Right lobe of liver (tissue), 6 donors: ENCODE data around the gene CCDC150. TPM values are rescaled to one million over a fixed set of nuclear protein-coding genes. Genes with fewer than 3 reads are reported as not detected.

ENCODE experiments used
- ATAC-seq, 4 donors: fragments of 200-7000 bp; cut with Tn5 transposase; one replicate each; pipeline ENCODE4 v1.9.1; 2020; ENCODE audit warnings: mild to moderate bottlenecking in 4 of 4, moderate library complexity in 4 of 4
- DNase-seq, 3 donors: peaks; one replicate each; pipeline ENCODE4 v3.0.0-alpha.2; 2020
- H3K27ac ChIP-seq, 3 donors: fragments of 200-600 bp; one replicate each; pipeline ENCODE4 v1.8.0; 2022
- H3K27me3 ChIP-seq, 2 donors: fragments of 200-600 bp; one replicate each; pipeline ENCODE4 v1.8.0; 2022
- H3K36me3 ChIP-seq, 4 donors: fragments of 200-600 bp; sonication (generic) in 1 of 4; one replicate each; pipeline versions ENCODE4 v1.5.1 to v1.8.0; 2017 to 2022; ENCODE audit warnings: control low read depth in 1 of 4
- H3K4me1 ChIP-seq, 4 donors: fragments of 200-600 bp; sonication (generic) in 1 of 4; one replicate each; pipeline versions ENCODE4 v1.5.1 to v1.8.0; 2017 to 2022; ENCODE audit warnings: control low read depth in 1 of 4
- H3K4me3 ChIP-seq, 3 donors: fragments of 200-600 bp; one replicate each; pipeline ENCODE4 v1.8.0; 2022
- H3K9me3 ChIP-seq, 4 donors: fragments of 200-600 bp; sonication (generic) in 1 of 4; one replicate each; pipeline versions ENCODE4 v1.5.1 to v1.8.0; 2017 to 2022; ENCODE audit warnings: control low read depth in 1 of 4
- POLR2A ChIP-seq: fragments of 450-650 bp; IDR thresholded peaks from one replicate; pipeline ENCODE4 v1.6.1; 2017; ENCODE audit warnings: antibody characterized with exemption, mild to moderate bottlenecking
- WGBS: methylation state at CpG from one replicate; pipeline ENCODE4 v1.1.6; 2018; ENCODE audit warnings: low coverage, low lambda C conversion rate; ENCODE audit not compliant: insufficient coverage; ENCODE audit errors: missing lambda C conversion rate; 5-methylcytosine and 5-hydroxymethylcytosine counted together
- intact Hi-C, 2 donors: fragments of 100-400 bp; cut with DNase I; formaldehyde crosslinking; loops; one replicate each; pipeline versions ENCODE4 v1.11.2 to v1.14.1; 2022
- total RNA-seq, 6 experiments: library from RNA; depleted of rRNA in 2 of 6; stranded (reverse); fragments of >200 nt in 2 of 6; fragmentation: NEBNext Ultra II Directional in 3 of 6; extraction: Animal tissue kit (Norgen Biotek cat#: 25700) in 3 of 6; gene quantifications; one replicate each; pipeline versions ENCODE4 v1.1.0 to v1.2.4, GENCODE V29; 2016 to 2023
- TF ChIP-seq, protein P1 (sequence below), 4 donors: fragments of 200-600 bp in 3 of 4; fragments of 450-650 bp in 1 of 4; IDR thresholded peaks; one replicate each; pipeline versions ENCODE4 v1.5.1 to v1.8.0; 2016 to 2022; ENCODE audit warnings: antibody characterized with exemption in 4 of 4, mild to moderate bottlenecking in 2 of 4
- donor health status: DM: no; HTN: yes; CAD: no.
- donor health status: DM: no; HTN: no; CAD: no.
- donor health status: DM: no; HTN: no; CAD: no.
- donor health status: DM: no; HTN: yes; CAD: no.
- donor health status: DM: no; HTN: yes; CAD: no.

CCDC150 gene
- total RNA-seq, 6 experiments from 2014 or later = 0.98 to 4.1 (median 1.9) TPM

GRCh38 chr2:196652869-196653268 lies 13.4 kb downstream of the CCDC150 start:
- no peaks in the 10 kb centered on the region for H3K4me1 ChIP-seq
- H3K27ac ChIP-seq = no peak overlapping the region
- intact Hi-C loops = no loop called here
- H3K4me3 ChIP-seq = no peak overlapping the region
- DNase-seq (no peak), ATAC-seq (no peak)
- WGBS = no CpG with 5 or more reads among the region's 1 CpG
- no peaks in the 10 kb centered on the region for H3K27me3 ChIP-seq
- H3K9me3 ChIP-seq = peaks cover 0 to 20% (median 3%) of the 10 kb centered on the region in 4 donors
- no peaks in the 10 kb centered on the region for H3K36me3 ChIP-seq
- TF ChIP-seq POLR2A = no peak
- TF ChIP-seq, protein P1, sequence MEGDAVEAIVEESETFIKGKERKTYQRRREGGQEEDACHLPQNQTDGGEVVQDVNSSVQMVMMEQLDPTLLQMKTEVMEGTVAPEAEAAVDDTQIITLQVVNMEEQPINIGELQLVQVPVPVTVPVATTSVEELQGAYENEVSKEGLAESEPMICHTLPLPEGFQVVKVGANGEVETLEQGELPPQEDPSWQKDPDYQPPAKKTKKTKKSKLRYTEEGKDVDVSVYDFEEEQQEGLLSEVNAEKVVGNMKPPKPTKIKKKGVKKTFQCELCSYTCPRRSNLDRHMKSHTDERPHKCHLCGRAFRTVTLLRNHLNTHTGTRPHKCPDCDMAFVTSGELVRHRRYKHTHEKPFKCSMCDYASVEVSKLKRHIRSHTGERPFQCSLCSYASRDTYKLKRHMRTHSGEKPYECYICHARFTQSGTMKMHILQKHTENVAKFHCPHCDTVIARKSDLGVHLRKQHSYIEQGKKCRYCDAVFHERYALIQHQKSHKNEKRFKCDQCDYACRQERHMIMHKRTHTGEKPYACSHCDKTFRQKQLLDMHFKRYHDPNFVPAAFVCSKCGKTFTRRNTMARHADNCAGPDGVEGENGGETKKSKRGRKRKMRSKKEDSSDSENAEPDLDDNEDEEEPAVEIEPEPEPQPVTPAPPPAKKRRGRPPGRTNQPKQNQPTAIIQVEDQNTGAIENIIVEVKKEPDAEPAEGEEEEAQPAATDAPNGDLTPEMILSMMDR (IDR thresholded peaks at IDR 0.05) = no peak

DNA sequence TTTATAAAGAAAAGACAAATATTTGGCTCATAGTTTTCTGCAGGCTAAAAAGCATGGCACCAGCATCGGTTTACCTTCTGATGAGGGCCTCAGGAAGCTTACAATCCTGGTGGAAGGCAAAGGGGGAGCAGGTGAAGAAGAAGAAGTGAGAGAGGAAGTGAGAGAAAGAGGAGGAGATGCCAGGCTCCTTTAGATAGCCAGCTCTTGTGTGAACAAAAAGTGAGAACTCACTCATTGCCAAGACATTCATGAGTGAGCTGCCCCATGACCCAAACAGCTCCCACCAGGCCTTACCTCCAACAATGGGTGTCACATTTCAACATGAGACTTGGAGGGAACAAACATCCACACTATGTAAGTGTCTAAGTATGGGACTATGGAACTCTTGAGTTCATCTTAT lies 14.3 kb downstream of the CCDC150 start:
- no peaks in the 10 kb centered on the region for H3K4me1 ChIP-seq
- H3K27ac ChIP-seq = no peak overlapping the region
- TF ChIP-seq, protein P1 (IDR thresholded peaks at IDR 0.05) = no peak
- TF ChIP-seq POLR2A = no peak
- WGBS = 100% methylated on average over 1 of the region's 1 CpG
- H3K4me3 ChIP-seq = no peak overlapping the region
- H3K36me3 ChIP-seq = no peaks in the 10 kb centered on the region
- ATAC-seq (no peak), DNase-seq (no peak)
- peaks cover 0 to 20% (median 3%) of the 10 kb centered on the region in 4 donors for H3K9me3 ChIP-seq
- intact Hi-C loops = no loop called here
- no peaks in the 10 kb centered on the region for H3K27me3 ChIP-seq

GRCh38 chr2:196655761-196656160 lies 16.2 kb downstream of the CCDC150 start:
- no peak for DNase-seq
- peak in 2 of 4 donors; percentile 25 to 40 for ATAC-seq
- H3K27me3 ChIP-seq = no peaks in the 10 kb centered on the region
- TF ChIP-seq POLR2A = no peak
- TF ChIP-seq, protein P1 (IDR thresholded peaks at IDR 0.05) = no peak
- H3K9me3 ChIP-seq = peaks cover 0 to 8% (median 2%) of the 10 kb centered on the region in 4 donors
- H3K36me3 ChIP-seq = no peaks in the 10 kb centered on the region
- H3K4me3 ChIP-seq = no peak overlapping the region
- 20% methylated on average over 1 of the region's 1 CpG for whole genome bisulfite sequencing
- intact Hi-C loops = no loop called here
- no peaks in the 10 kb centered on the region for H3K4me1 ChIP-seq
- H3K27ac ChIP-seq = no peak overlapping the region

DNA sequence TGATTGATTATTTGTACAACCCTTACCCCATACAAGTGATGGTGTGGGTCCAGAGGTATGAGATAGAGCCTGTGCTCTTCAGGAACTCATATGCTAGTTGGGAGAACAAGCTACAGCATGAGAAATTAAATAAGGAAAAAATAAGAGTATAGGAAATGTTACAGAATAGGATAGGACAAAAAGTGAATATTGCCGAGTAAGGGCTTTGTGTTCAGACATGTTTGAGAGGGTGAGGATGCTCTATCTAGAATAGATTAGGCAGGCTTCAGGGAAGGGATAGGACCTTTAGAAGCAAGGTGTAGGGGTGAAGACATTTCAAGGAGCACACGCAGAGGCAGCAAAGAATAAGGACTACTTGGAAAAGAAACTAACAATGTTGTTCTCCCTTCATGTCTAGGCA lies 17.8 kb downstream of the CCDC150 start:
- H3K4me3 ChIP-seq = no peak overlapping the region
- no peaks in the 10 kb centered on the region for H3K4me1 ChIP-seq
- DNase-seq = no peak
- 100% methylated on average over 2 of the region's 2 CpGs for WGBS
- H3K9me3 ChIP-seq = no peaks in the 10 kb centered on the region
- H3K36me3 ChIP-seq = no peaks in the 10 kb centered on the region
- no peak overlapping the region for H3K27ac ChIP-seq
- ATAC-seq = no peak
- intact Hi-C loops = no loop called here
- H3K27me3 ChIP-seq = no peaks in the 10 kb centered on the region
- no peak for TF ChIP-seq POLR2A
- TF ChIP-seq, protein P1 (IDR thresholded peaks at IDR 0.05) = no peak

DNA sequence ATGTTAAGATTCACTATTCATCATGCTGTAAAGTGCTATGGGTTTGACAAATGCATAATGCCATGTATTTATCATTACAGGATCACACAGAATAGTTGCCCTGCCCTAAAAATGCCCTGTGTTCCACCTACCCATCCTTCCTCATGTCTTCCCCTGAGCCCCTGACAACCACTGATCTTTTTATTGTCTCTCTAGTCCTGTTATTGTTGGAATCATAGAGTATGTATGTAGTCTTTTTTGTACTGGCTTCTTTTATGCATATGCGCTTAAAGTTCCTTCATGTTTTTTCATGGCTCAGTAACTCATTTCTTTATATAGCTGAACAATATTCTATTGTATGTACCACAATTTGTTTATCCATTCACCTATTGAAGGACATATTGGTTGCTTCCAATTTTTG lies 20.3 kb downstream of the CCDC150 start:
- ATAC-seq = no peak
- H3K36me3 ChIP-seq = no peaks in the 10 kb centered on the region
- H3K9me3 ChIP-seq = no peaks in the 10 kb centered on the region
- no peak for DNase-seq
- 90% methylated on average over 1 of the region's 1 CpG for WGBS
- TF ChIP-seq, protein P1 (IDR thresholded peaks at IDR 0.05) = no peak
- no peak for TF ChIP-seq POLR2A
- intact Hi-C loops = no loop called here
- H3K27me3 ChIP-seq = no peaks in the 10 kb centered on the region
- no peak overlapping the region for H3K27ac ChIP-seq
- no peak overlapping the region for H3K4me3 ChIP-seq
- no peaks in the 10 kb centered on the region for H3K4me1 ChIP-seq
